LNCaP clone FGC (cell line): Measurements from ENCODE around the gene PRR35.
A peak's percentile ranks its signal among the peaks of the same experiment; 100 is the strongest.

ENCODE experiments used
- DNase-seq: peaks from one replicate; pipeline ENCODE4 v3.0.0-alpha.2; 2011; ENCODE audit warnings: low read depth
- H3K4me3 ChIP-seq: 2 replicates; pipeline ENCODE4 v1.5.1; 2011; ENCODE audit warnings: mild to moderate bottlenecking, low read depth, low read length, control low read depth
- CTCF ChIP-seq: IDR thresholded peaks from 2 replicates; pipeline ENCODE4 v1.5.1; 2012; ENCODE audit warnings: mild to moderate bottlenecking; ENCODE audit not compliant: control insufficient read depth, insufficient read depth; ENCODE audit errors: extremely low read depth

PRR35 gene

DNA sequence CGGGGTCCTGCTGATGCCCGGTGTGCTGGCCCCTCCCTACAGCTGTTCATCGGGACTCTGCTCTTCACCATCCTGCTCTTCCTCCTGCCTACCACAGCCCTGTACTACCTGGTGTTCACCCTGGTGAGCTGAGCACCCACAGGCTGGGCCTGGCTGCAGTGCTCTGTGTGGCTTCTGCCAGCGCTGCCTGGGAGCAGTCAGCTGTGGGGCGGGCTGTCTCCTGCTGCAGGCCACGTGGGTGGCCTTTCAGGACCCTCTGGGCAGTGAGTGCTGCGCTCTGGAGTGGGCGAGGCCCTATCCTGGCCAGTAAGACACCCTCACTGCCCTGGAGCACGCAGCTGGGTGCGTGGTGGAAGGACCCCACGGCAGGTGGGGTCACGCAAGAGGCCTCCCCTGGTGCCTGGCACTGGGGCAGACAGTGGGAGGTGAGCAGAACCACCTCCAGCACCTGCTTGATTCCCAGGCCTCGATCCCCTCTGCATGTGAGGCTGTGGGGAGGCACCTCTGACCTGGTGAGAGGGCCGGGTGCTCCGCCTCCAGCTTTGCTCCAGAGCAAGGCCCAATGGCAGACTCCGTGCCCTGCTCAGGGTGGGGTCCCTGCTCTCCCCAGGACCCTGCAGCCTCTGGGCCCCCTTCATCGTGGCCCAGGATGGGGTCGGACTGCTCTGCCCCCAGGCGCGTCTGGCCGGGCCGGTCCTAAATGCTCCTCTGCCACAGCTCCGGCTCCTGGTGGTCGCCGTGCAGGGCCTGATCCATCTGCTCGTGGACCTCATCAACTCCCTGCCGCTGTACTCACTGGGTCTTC, 20.1 kb downstream of the PRR35 start:
- no peak for TF ChIP-seq CTCF
- no peak for DNase-seq
- no peak overlapping the region for H3K4me3 ChIP-seq

- no peak for DNase-seq
- H3K4me3 ChIP-seq: no peak overlapping the region
- no peak for TF ChIP-seq CTCF
Observed at GRCh38 chr16:580946-581498, 20.8 kb downstream of the PRR35 start.

- TF ChIP-seq CTCF: no peak
- no peak overlapping the region for H3K4me3 ChIP-seq
- DNase-seq: no peak
Observed at GRCh38 chr16:582218-582613, 22.0 kb downstream of the PRR35 start.

DNA sequence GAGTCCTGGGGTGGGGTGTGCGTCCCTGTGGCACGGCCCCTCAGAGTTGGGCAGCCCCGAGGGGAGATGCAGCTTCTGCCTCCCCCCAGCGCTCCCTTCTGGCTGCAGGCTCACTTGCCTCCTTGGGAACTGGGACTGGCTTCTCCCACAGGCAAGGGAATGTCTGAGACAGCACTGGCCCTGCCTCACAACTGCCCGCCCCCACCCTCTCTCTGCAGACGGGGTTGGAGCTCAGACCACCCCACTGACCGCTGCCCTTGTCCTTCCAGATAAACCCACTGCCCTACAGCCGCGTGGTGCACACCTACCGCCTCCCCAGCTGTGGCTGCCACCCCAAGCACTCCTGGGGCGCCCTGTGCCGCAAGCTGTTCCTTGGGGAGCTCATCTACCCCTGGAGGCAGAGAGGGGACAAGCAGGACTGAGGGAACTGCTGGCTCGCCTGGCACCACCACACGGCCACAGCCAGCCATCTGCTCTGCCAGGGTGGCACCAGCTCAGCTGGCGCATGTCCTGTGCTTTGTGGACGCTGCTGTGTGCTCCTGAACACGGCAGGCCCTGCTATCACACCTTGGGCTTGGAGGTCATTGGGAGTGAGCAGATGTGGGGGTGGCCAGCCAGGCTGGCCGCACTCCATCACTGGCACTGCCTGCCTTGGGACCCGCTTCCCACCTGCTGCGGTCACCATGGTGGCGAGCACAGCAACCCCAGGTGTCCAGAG, 22.6 kb downstream of the PRR35 start:
- DNase-seq: no peak
- peak; percentile 3; the same call in 1 of the 2 replicates for TF ChIP-seq CTCF
- H3K4me3 ChIP-seq: no peak overlapping the region

GRCh38 chr16:583470-583814, 23.2 kb downstream of the PRR35 start:
- no peak for TF ChIP-seq CTCF
- no peak for DNase-seq
- no peak overlapping the region for H3K4me3 ChIP-seq

DNA sequence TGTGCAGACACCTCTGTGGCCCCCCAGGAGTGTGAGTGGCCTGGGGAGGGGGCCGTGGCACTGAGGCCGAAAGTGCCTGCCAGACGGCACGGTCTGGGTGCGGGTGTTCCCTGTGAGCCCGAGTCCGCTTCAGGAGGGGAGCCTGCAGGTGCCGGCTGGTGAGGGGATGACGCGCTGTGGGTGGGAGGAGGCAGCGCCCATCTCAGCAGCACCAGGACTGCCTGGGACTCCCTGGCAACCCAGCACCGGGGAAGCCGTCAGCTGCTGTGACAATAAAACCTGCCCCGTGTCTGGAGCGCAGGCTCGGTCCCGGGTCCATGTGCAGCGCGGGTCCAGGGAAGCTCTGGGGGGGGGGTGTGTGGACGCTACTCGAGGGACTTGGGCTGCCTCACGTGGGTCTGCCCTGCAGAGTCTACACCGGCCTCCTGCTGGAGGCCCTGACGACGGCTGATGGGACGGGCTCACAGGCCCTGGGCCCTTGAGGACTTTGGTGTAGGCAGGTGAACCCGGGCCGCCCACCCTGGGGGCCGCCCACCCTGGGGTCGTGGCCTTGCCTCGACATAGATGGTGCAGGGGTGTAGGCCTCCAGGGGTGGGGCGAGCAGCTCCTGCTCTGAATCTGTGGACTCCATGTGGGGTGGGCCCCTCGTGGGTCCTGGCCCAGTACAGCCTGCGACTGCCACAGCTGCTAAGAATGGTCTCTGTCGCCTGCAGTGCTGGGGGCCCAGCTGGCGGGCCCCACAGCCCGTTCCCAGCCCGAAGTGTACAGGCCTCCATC, 23.8 kb downstream of the PRR35 start:
- no peak for DNase-seq
- no peak for TF ChIP-seq CTCF
- H3K4me3 ChIP-seq: no peak overlapping the region
